K562 (cell line): ENCODE results near the gene TRIM65. TPM values are rescaled to one million over a fixed set of nuclear protein-coding genes. Genes with fewer than 3 reads are reported as not detected.

Source experiments
- ARID3A ChIP-seq: IDR thresholded peaks from 2 replicates; pipeline ENCODE4 v1.6.1; 2012; ENCODE audit warnings: low read depth, low read length, improper control_type of control experiment, borderline replicate concordance
- ATF6 ChIP-seq: sonication (generic); formaldehyde crosslinking; IDR thresholded peaks from 2 replicates; pipeline ENCODE4 v1.4.0; 2020; ENCODE audit warnings: mild to moderate bottlenecking, missing genetic modification reagents
- ATF7 ChIP-seq: fragments of 450-650 bp; IDR thresholded peaks from 2 replicates; pipeline ENCODE4 v1.7.1; 2014; ENCODE audit warnings: mild to moderate bottlenecking, moderate library complexity
- CBFB ChIP-seq: sonication (generic); formaldehyde crosslinking; IDR thresholded peaks from 2 replicates; pipeline ENCODE4 v1.4.0; 2020; ENCODE audit warnings: mild to moderate bottlenecking, missing genetic modification reagents
- CBX5 ChIP-seq: IDR thresholded peaks from 2 replicates; pipeline ENCODE4 v1.6.1; 2014; ENCODE audit warnings: low read depth, borderline replicate concordance
- EP300 ChIP-seq: IDR thresholded peaks from 2 replicates; pipeline ENCODE4 v1.6.1; 2012; ENCODE audit warnings: low read length, improper control_type of control experiment
- HNRNPUL1 ChIP-seq: fragments of 200-400 bp; formaldehyde crosslinking; IDR thresholded peaks from 2 replicates; pipeline ENCODE4 v1.6.1; 2017; ENCODE audit warnings: low read length
- KLF16 ChIP-seq: IDR thresholded peaks from 2 replicates; pipeline ENCODE4 v1.6.1; 2016; ENCODE audit warnings: antibody characterized with exemption
- MEF2D ChIP-seq: conservative IDR thresholded peaks from 2 replicates; pipeline ENCODE4 v1.6.1; 2016; ENCODE audit warnings: low read depth, missing genetic modification characterization, missing compliant biosample characterization
- MNT ChIP-seq, 2 experiments: fragments of 450-650 bp; conservative IDR thresholded peaks; 2 replicates each; pipeline ENCODE4 v1.6.1; 2017; ENCODE audit warnings: mild to moderate bottlenecking in 2 of 2, moderate library complexity in 2 of 2
- NFIC ChIP-seq: fragments of 450-650 bp; IDR thresholded peaks from 2 replicates; pipeline ENCODE4 v1.6.1; 2017; ENCODE audit warnings: mild to moderate bottlenecking, inconsistent platforms
- NR2C2 ChIP-seq, 2 experiments: fragments of 200-800 bp in 1 of 2; sonication (Bioruptor generic) in 1 of 2; sonication (generic) in 1 of 2; formaldehyde crosslinking in 1 of 2; IDR thresholded peaks; 2 replicates each; pipeline versions ENCODE4 v1.6.1 to v1.8.0; 2016 to 2022; ENCODE audit warnings: mild to moderate bottlenecking in 1 of 2, missing compliant biosample characterization in 1 of 2, missing genetic modification characterization in 1 of 2, missing genetic modification reagents in 1 of 2
- PHF8 ChIP-seq: fragments of 200-600 bp; sonication (generic); IDR thresholded peaks from 2 replicates; pipeline ENCODE4 v1.6.1; 2012; ENCODE audit warnings: mixed run types, mild to moderate bottlenecking, inconsistent platforms, low read length, moderate library complexity, borderline replicate concordance
- SAFB ChIP-seq: fragments of 200-400 bp; formaldehyde crosslinking; IDR thresholded peaks from 2 replicates; pipeline ENCODE4 v1.6.1; 2017; ENCODE audit warnings: low read depth, low read length, borderline replicate concordance
- SP2 ChIP-seq: IDR thresholded peaks from 2 replicates; pipeline ENCODE4 v1.6.1; 2011; ENCODE audit warnings: mild to moderate bottlenecking, low read depth, low read length, moderate library complexity; ENCODE audit not compliant: poor library complexity, severe bottlenecking; ENCODE audit errors: extremely low read depth
- TAF15 ChIP-seq: fragments of 200-400 bp; formaldehyde crosslinking; IDR thresholded peaks from 2 replicates; pipeline ENCODE4 v1.6.1; 2017; ENCODE audit warnings: mild to moderate bottlenecking, low read depth, low read length, moderate library complexity
- ZEB2 ChIP-seq: fragments of 450-650 bp; IDR thresholded peaks from 2 replicates; pipeline ENCODE4 v1.6.1; 2016
- ZFP1 ChIP-seq: fragments of 450-650 bp; formaldehyde crosslinking; IDR thresholded peaks from 2 replicates; pipeline ENCODE4 v1.4.0; 2020; ENCODE audit warnings: mild to moderate bottlenecking, mixed read lengths
- ZNF583 ChIP-seq: fragments of 250-450 bp; sonication (Bioruptor Pico); IDR thresholded peaks from 2 replicates; pipeline ENCODE4 v1.4.0; 2020
- ZNF668 ChIP-seq: fragments of 250-450 bp; sonication (Bioruptor Pico); IDR thresholded peaks from 2 replicates; pipeline ENCODE4 v1.8.0; 2022; ENCODE audit warnings: mild to moderate bottlenecking, inconsistent platforms
- polyA plus RNA-seq, 8 experiments: library from polyadenylated mRNA; depleted of rRNA in 4 of 8; stranded (reverse) in 5 of 8; unstranded in 3 of 8; fragments of >200 nt; fragmentation: Nextera tagmentation in 2 of 8; fragmentation: Illumina TruSeq in 1 of 8; extraction: Ambion mirVana in 2 of 8; extraction: Trizol in 1 of 8; gene quantifications; 2 replicates each; pipeline versions ENCODE4 v1.2.1 to v1.2.3, GENCODE V29; 2011 to 2014; ENCODE audit warnings: inconsistent platforms in 1 of 8, missing spikeins in 1 of 8
- total RNA-seq, 7 experiments: library from RNA; depleted of rRNA in 6 of 7; stranded (reverse); fragments of >200 nt in 6 of 7; fragmentation: Illumina TruSeq in 2 of 7; extraction: Trizol in 2 of 7; gene quantifications; 2 replicates each; pipeline versions ENCODE4 v1.2.1 to v1.2.3, GENCODE V29; 2011 to 2021; ENCODE audit warnings: low replicate concordance in 1 of 7
- TF ChIP-seq, protein P1 (sequence below): fragments of 150-350 bp; conservative IDR thresholded peaks from 2 replicates; pipeline ENCODE4 v1.6.1; 2014; ENCODE audit warnings: low read length

Gene TRIM65
- total and polyA plus RNA-seq, 9 of the 15 experiments (the other 6 are each of a cell fraction or from before 2014, with no cell fraction given): 2.8 to 45.7 (median 22.9) TPM

DNA sequence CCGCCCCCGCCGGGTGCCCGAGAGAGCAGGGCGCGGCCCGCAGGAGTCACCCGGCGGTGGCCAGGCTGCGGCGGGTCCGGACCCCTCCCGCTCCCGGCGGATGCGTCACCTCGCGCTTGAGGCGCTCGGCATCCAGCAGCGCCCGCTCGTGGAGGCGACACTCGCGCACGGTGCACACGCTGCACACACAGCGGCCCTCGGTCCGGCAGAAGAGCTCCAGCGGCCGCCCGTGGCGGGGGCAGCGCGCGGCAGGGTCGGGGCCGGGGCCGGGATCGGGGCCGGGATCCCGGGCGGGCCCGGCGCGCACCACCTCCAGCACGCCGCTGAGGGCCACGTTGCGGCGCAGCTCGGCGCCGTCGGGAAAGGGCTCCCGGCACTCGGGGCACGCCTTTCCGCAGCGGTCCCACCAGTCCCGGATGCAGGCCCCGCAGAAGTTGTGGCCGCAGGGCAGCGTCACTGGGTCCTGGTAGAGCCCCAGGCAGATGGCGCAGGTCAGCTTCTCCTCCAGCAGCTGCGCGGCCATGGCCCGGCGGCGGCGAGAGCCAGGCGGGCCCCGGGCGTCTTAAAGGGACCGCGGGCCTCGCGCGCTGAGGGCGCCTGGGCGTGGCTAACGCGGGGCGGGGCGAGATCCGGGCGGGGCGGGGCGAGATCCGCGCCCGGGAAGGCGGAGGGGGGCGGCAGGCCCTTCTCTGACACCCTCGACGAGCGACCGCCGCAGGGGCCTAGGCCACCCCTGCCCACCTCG, at the start of gene TRIM65 (continued):
- no peak for TF ChIP-seq TAF15
- peak; percentile 71; the same call in 1 of the 2 replicates for TF ChIP-seq ATF7
- no peak for TF ChIP-seq ATF6 (CRISPR knock-in tag)
- TF ChIP-seq SAFB: peak; percentile 80
- no peak for TF ChIP-seq ZNF668 (CRISPR knock-in tag)
- TF ChIP-seq ZNF583 (CRISPR knock-in tag): no peak
- peak; percentile 51; the same call in 1 of the 2 replicates for TF ChIP-seq KLF16
- no peak for TF ChIP-seq ZEB2
- TF ChIP-seq MNT (conservative IDR thresholded peaks at IDR 0.05): peak in 1 of 2 experiments; percentile 79
- TF ChIP-seq CBFB (CRISPR knock-in tag): no peak
- TF ChIP-seq MEF2D (tag): no peak
- no peak for TF ChIP-seq HNRNPUL1
- TF ChIP-seq SP2: no peak
- no peak for TF ChIP-seq CBX5
- TF ChIP-seq, protein P1, sequence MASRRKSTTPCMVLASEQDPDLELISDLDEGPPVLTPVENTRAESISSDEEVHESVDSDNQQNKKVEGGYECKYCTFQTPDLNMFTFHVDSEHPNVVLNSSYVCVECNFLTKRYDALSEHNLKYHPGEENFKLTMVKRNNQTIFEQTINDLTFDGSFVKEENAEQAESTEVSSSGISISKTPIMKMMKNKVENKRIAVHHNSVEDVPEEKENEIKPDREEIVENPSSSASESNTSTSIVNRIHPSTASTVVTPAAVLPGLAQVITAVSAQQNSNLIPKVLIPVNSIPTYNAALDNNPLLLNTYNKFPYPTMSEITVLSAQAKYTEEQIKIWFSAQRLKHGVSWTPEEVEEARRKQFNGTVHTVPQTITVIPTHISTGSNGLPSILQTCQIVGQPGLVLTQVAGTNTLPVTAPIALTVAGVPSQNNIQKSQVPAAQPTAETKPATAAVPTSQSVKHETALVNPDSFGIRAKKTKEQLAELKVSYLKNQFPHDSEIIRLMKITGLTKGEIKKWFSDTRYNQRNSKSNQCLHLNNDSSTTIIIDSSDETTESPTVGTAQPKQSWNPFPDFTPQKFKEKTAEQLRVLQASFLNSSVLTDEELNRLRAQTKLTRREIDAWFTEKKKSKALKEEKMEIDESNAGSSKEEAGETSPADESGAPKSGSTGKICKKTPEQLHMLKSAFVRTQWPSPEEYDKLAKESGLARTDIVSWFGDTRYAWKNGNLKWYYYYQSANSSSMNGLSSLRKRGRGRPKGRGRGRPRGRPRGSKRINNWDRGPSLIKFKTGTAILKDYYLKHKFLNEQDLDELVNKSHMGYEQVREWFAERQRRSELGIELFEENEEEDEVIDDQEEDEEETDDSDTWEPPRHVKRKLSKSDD: no peak
- TF ChIP-seq ARID3A: no peak
- TF ChIP-seq PHF8: peak; percentile 80; the same call in 1 of the 2 replicates
- no peak for TF ChIP-seq EP300
- TF ChIP-seq NFIC: peak; percentile 36; the same call in 1 of the 2 replicates
- TF ChIP-seq NR2C2 (CRISPR knock-in tag; IDR thresholded peaks at IDR 0.05): no peak
- peak; percentile 56; the same call in 1 of the 2 replicates for TF ChIP-seq NR2C2 (tag; IDR thresholded peaks at IDR 0.05)
- no peak for TF ChIP-seq ZFP1 (CRISPR knock-in tag)
